GM15510 (cell line): ENCODE results near the gene CEACAM20.

Experiments used
- POLR2A ChIP-seq: IDR thresholded peaks from 3 replicates; pipeline ENCODE4 v1.6.1; 2011; ENCODE audit warnings: borderline replicate concordance; ENCODE audit not compliant: insufficient read length; ENCODE audit errors: extremely low read depth

Gene CEACAM20

GRCh38 chr19:44515031-44515430, 14.4 kb downstream of the CEACAM20 start:
- no peak for TF ChIP-seq POLR2A

GRCh38 chr19:44512326-44513298, 16.9 kb downstream of the CEACAM20 start:
- TF ChIP-seq POLR2A = no peak

GRCh38 chr19:44509478-44509877, 20.0 kb downstream of the CEACAM20 start:
- no peak for TF ChIP-seq POLR2A

GRCh38 chr19:44499962-44500949, 29.2 kb downstream of the CEACAM20 start, which contains the start of gene ZNF180:
Gene ZNF180 (minus strand): TSS chr19:44500522. CDS start chr19:44497334, 3,188 bp downstream.
- TF ChIP-seq POLR2A = peak; percentile 68

- TF ChIP-seq POLR2A = no peak
Observed at GRCh38 chr19:44499559-44499958, 29.9 kb downstream of the CEACAM20 start.

- TF ChIP-seq POLR2A = no peak
Observed at GRCh38 chr19:44498988-44499387, 30.5 kb downstream of the CEACAM20 start.

- TF ChIP-seq POLR2A = no peak
Observed at GRCh38 chr19:44496711-44497110, 32.8 kb downstream of the CEACAM20 start.

GRCh38 chr19:44476559-44477408, 52.7 kb downstream of the CEACAM20 start:
- TF ChIP-seq POLR2A = no peak
